HG03439 (cell line): ENCODE data around the gene TSEN54.

Experiments used
- ATAC-seq: cut with Tn5 transposase; IDR thresholded peaks from one replicate; pipeline ENCODE4 v1.9.1; 2021; ENCODE audit warnings: mild to moderate bottlenecking, moderate library complexity; ENCODE audit not compliant: unreplicated experiment

The TSEN54 gene

GRCh38 chr17:75540923-75541503, 24.7 kb downstream of the TSEN54 start:
- no peak for ATAC-seq

- ATAC-seq = no peak
Measured at GRCh38 chr17:75542229-75542628, 25.9 kb downstream of the TSEN54 start.

GRCh38 chr17:75542728-75543336, 26.5 kb downstream of the TSEN54 start:
- no peak for ATAC-seq

GRCh38 chr17:75544250-75544649, 27.9 kb downstream of the TSEN54 start:
- no peak for ATAC-seq

GRCh38 chr17:75546181-75546580, 29.9 kb downstream of the TSEN54 start:
- no peak for ATAC-seq

GRCh38 chr17:75547091-75547490, 30.8 kb downstream of the TSEN54 start:
- no peak for ATAC-seq

GRCh38 chr17:75548813-75549212, 32.5 kb downstream of the TSEN54 start:
- no peak for ATAC-seq

GRCh38 chr17:75549246-75550138, 33.2 kb downstream of the TSEN54 start:
- no peak for ATAC-seq

GRCh38 chr17:75550139-75550465, 33.8 kb downstream of the TSEN54 start:
- no peak for ATAC-seq

- no peak for ATAC-seq
Measured at GRCh38 chr17:75551266-75551665, 34.9 kb downstream of the TSEN54 start.

- no peak for ATAC-seq
Measured at GRCh38 chr17:75552425-75553294, 36.3 kb downstream of the TSEN54 start.

- no peak for ATAC-seq
Measured at GRCh38 chr17:75553295-75554110, 37.2 kb downstream of the TSEN54 start.

- no peak for ATAC-seq
Measured at GRCh38 chr17:75555679-75556153, 39.4 kb downstream of the TSEN54 start.

- ATAC-seq = no peak
Measured at GRCh38 chr17:75557075-75557851, 40.9 kb downstream of the TSEN54 start.

- no peak for ATAC-seq
Measured at GRCh38 chr17:75557852-75558665, 41.7 kb downstream of the TSEN54 start.

GRCh38 chr17:75558666-75559530, 42.6 kb downstream of the TSEN54 start:
- ATAC-seq = no peak

GRCh38 chr17:75559958-75560533, 43.7 kb downstream of the TSEN54 start:
- ATAC-seq = no peak
